Kidney tubule cell (primary cell): ENCODE results near the gene CLPSL1.

ENCODE experiments used
- DNase-seq: peaks from one replicate; pipeline ENCODE4 v3.0.0-alpha.2; 2018; ENCODE audit warnings: low spot score

Gene CLPSL1

DNA sequence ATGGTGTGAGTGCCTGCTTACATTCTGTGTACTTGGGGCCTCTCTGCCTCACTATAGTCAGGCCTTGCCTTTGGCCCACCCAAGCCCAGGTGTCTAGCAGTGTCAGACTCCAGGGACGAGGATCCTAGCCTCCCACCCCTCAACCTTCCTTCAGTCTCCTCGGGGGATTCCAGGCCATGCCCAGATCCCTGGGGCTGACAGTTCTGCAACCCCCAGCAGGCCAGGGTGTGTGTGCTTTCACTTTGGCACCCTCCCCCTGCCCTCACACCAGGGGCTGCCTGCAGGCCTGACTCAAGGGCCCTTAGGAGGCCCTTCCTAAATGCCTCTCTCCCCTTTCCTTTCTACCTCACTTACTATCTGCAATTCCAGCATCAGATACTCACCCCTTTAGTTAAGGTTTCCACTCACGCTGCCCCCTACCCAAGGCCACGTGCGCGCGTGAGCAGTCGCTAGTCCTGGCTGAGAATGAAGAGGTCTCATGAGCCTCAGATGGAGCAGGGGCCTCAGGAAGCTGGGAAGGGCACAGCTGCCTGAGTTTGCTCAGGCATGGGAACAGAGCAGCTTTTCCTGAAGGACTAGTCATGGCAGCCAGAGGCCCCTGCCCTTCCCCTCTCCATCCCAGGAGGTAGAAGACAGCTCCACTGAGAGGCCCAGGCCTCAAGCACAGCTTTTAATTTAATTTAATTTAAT lies 17.2 kb downstream of the CLPSL1 start:
- no peak for DNase-seq

GRCh38 chr6:35798706-35799105 lies 17.9 kb downstream of the CLPSL1 start:
- no peak for DNase-seq

- DNase-seq = no peak
Observed at GRCh38 chr6:35801148-35801547, 20.3 kb downstream of the CLPSL1 start.

DNA sequence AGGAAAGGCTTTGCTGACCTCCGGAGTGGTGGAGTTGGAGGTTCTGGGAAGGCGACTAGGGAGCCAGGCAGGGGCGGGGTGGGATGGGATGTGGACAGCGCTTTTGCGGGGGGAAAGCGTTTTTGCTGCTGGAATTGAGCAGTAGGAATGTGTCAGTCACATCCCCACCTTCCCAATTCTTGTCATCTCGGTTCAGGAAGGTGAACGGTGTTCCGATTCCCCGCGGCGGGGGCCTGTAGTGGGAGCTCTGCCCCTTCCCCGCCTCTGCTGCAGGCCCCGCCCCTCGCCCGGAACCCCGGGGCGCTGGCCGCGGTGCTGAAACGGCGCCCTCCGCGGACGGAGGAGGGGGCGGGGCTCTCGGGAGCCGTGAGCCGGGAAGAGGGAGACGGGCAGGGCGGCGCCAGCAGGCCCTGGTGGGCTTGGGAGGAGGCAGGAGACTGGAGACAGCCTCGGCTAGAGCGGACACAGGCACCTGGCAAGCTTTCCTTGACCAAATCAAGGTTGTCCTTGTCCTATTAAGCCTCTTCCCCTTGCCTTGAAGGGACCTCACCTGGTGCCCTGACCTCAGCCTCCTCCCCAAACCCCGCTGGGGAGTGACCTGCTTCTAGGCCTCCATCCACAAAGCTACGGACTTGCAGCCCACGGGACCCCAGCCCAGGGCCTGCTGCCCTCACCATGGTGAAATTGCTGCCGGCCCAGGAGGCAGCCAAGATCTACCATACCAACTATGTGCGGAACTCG lies 24.3 kb downstream of the CLPSL1 start, which contains the start of gene LHFPL5:
Gene LHFPL5 (plus strand): TSS at position 357 of the 741 bp plus-strand sequence. CDS start 319 bp downstream, at position 676.
- DNase-seq = peak; percentile 43

GRCh38 chr6:35808688-35809087 lies 27.9 kb downstream of the CLPSL1 start:
- no peak for DNase-seq

- no peak for DNase-seq
Observed at GRCh38 chr6:35809809-35810208, 29.0 kb downstream of the CLPSL1 start.

GRCh38 chr6:35810971-35811698 lies 30.3 kb downstream of the CLPSL1 start:
- DNase-seq = peak; percentile 100

DNA sequence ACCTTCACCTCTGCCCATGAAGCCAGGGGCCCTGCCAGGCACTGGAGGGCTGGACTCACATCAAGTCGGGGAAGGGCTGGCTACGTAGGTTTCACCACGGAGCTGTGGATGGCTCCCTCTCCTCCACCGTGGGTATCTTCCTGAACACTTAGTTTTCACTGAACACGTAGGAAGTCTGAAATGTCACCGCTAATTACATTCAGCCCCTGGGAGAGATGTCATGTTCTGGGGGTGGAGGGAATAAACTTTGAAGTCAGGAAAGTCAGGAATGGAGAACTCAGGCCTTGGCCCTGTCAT lies 30.8 kb downstream of the CLPSL1 start:
- no peak for DNase-seq

GRCh38 chr6:35817515-35817914 lies 36.7 kb downstream of the CLPSL1 start:
- DNase-seq = no peak

DNA sequence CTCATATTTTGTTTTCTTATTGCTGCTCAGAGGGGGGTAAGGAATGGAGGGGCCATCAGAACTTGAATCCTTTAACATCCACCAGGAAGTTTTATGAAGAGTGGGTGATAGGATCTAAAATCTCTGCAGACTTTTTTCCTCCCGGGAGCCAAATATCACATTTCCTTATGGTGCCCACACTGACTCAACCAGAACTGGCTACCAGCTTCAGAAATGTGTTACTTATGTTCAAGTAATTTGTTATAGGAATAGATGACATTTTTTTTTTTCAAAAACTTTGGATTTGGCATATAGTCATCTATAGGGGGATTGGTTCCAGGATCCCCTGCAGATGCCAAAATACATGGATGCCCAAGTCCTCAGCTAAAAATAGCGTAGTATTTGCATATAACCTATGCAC lies 42.8 kb downstream of the CLPSL1 start:
- DNase-seq = no peak

DNA sequence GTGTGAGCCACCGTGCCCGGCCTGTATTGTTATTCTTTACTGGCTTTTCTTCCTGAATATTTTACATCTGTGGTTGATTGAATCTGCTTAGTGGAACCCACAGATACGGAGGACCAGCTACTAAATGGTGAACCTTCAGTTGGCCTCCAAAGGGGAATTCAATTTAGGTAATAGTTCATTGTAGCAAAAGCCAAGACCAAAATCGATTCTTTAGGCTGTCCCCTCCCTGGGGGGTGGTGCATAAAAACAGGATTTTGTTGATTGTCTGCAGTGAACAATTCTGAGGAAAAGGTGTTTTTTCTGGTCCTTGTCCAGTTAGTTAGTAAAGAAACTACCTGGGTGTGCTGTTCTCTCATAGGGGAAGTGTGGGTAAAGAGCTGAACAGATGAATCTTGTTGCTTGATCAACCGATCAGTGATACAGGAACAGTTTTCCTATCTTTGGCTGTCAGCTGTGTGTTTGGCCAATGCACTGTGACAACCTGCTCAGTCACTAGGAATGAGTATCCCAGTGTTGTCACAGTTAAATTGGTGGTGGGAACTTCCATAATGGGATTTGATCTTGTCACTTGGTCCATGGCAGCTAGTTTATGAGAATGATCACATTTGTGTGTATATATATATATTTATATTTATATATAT lies 43.9 kb downstream of the CLPSL1 start:
- no peak for DNase-seq

DNA sequence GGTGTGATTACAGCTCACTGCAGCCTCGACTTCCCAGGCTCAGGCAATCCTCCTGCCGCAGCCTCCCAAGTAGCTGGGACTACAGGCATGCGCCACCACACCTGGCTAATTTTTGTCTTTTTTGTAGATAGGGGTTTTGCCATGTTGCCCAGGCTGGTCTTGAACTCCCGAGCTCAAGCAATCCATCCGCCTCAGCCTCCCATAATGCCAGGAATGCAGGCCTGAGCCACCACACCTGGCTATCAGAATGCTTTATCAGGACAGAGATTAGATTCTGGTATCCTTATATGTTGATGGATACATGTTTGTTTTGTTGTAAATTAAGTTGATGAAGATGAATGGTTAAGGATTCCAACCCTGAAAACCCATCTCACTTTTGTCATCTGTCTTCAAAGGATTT lies 48.5 kb downstream of the CLPSL1 start:
- DNase-seq = no peak

- DNase-seq = peak; percentile 4
Observed at GRCh38 chr6:35831257-35832007, 50.6 kb downstream of the CLPSL1 start.

- no peak for DNase-seq
Observed at GRCh38 chr6:35833536-35833935, 52.7 kb downstream of the CLPSL1 start.
